ENCODE measurements around the gene LRRC40.

DNA sequence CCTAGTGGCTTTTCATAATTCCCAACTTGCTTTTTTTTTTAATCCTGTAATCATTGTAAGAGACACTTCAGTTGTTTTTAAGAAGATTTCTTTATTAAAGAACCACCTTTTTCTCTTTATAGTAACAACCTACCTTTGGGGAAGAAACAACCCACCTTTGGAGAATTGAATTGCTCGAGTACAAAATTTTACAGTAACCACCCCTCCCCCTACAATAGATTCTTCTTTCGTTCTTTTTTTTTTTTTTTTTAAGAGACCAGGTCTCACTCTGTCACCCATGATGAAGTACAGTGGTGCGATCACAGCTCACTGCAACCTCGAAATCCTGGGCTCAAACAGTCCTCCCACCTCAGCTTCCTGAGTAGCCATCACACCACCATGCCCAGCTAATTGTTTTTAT lies 2.1 kb upstream of the LRRC40 start:
- TF ChIP-seq CTCF (IDR thresholded peaks at IDR 0.05; ENCODE audit: low read length), result no peak
- TF ChIP-seq EZH2 (optimal IDR thresholded peaks at IDR 0.05; ENCODE audit: low read depth, low read length), result no peak
- TF ChIP-seq EZH2phosphoT487 (IDR thresholded peaks at IDR 0.05; ENCODE audit: low read length), result no peak

Measured in MM.1S (cell line).